Lower lobe of right lung (tissue), 2 donors: ENCODE data around the gene MGMT. TPM values are rescaled to one million over a fixed set of nuclear protein-coding genes. Genes with fewer than 3 reads are reported as not detected.

Source experiments
- ATAC-seq, 2 donors: fragments of 200-7000 bp; cut with Tn5 transposase; one replicate each; pipeline ENCODE4 v1.9.1; 2020 to 2022; ENCODE audit warnings: mild to moderate bottlenecking in 2 of 2, moderate library complexity in 2 of 2
- DNase-seq: peaks from one replicate; pipeline ENCODE4 v3.0.0-alpha.2; 2020
- H3K27ac ChIP-seq: fragments of 200-600 bp; one replicate; pipeline ENCODE4 v1.8.0; 2022
- H3K27me3 ChIP-seq: fragments of 200-600 bp; one replicate; pipeline ENCODE4 v1.8.0; 2022; ENCODE audit warnings: low read depth
- H3K36me3 ChIP-seq: fragments of 200-600 bp; one replicate; pipeline ENCODE4 v1.8.0; 2022; ENCODE audit warnings: mild to moderate bottlenecking
- H3K4me1 ChIP-seq: fragments of 200-600 bp; one replicate; pipeline ENCODE4 v1.8.0; 2022
- H3K4me3 ChIP-seq: fragments of 200-600 bp; one replicate; pipeline ENCODE4 v1.8.0; 2022; ENCODE audit warnings: mild to moderate bottlenecking
- H3K9me3 ChIP-seq: fragments of 200-600 bp; one replicate; pipeline ENCODE4 v1.8.0; 2022
- intact Hi-C: fragments of 100-400 bp; cut with DNase I; formaldehyde crosslinking; loops from one replicate; pipeline ENCODE4 v1.11.0; 2022
- total RNA-seq: library from RNA; stranded (reverse); fragmentation: NEBNext Ultra II Directional; extraction: Animal tissue kit (Norgen Biotek cat#: 25700); gene quantifications from one replicate; pipeline ENCODE4 v1.2.1, GENCODE V29; 2021
- TF ChIP-seq, protein P1 (sequence below): fragments of 200-600 bp; IDR thresholded peaks from one replicate; pipeline ENCODE4 v1.8.0; 2022; ENCODE audit warnings: antibody characterized with exemption, mild to moderate bottlenecking
- donor health status: DM: no; HTN: yes; CAD: no; lungs with severe emphysema.

Gene MGMT
- total RNA-seq, 1 donor from 2014 or later: 19.9 TPM

GRCh38 chr10:129683920-129684319, 216.9 kb downstream of the MGMT start:
- DNase-seq: no peak
- Histone ChIP-seq H3K27ac (no peak overlapping the region), H3K36me3 (no peaks in the 10 kb centered on the region), H3K9me3 (no peaks in the 10 kb centered on the region), H3K27me3 (no peaks in the 10 kb centered on the region), H3K4me3 (no peak overlapping the region), H3K4me1 (no peaks in the 10 kb centered on the region)
- intact Hi-C loops: no loop called here
- no peak for ATAC-seq
- TF ChIP-seq, protein P1, sequence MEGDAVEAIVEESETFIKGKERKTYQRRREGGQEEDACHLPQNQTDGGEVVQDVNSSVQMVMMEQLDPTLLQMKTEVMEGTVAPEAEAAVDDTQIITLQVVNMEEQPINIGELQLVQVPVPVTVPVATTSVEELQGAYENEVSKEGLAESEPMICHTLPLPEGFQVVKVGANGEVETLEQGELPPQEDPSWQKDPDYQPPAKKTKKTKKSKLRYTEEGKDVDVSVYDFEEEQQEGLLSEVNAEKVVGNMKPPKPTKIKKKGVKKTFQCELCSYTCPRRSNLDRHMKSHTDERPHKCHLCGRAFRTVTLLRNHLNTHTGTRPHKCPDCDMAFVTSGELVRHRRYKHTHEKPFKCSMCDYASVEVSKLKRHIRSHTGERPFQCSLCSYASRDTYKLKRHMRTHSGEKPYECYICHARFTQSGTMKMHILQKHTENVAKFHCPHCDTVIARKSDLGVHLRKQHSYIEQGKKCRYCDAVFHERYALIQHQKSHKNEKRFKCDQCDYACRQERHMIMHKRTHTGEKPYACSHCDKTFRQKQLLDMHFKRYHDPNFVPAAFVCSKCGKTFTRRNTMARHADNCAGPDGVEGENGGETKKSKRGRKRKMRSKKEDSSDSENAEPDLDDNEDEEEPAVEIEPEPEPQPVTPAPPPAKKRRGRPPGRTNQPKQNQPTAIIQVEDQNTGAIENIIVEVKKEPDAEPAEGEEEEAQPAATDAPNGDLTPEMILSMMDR: no peak

DNA sequence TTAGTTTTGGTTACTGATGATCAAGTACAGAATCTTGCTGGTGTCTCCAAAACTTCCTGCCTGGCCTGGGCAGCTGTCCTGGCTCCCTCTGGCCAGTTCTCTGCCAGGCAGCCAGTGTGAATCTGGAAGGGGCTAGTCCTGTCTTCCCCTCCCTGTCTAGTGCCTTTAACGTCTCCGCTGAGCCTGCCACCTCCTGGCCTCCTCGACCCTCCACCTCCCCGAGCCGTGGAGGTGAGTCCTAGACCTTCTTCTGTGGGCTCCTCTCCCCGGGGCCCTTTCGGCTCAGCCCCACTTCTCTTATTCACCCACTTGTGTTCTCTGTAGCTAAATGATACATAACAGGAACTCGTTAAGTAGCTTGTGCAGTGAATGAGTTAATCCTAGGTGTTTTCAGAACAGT, 218.2 kb downstream of the MGMT start:
- no peaks in the 10 kb centered on the region for H3K9me3 ChIP-seq
- no peak overlapping the region for H3K4me3 ChIP-seq
- ATAC-seq (no peak), DNase-seq (no peak)
- no peaks in the 10 kb centered on the region for H3K27me3 ChIP-seq
- intact Hi-C loops: no loop called here
- H3K4me1 ChIP-seq: no peaks in the 10 kb centered on the region
- no peak overlapping the region for H3K27ac ChIP-seq
- H3K36me3 ChIP-seq: no peaks in the 10 kb centered on the region
- TF ChIP-seq, protein P1: no peak

DNA sequence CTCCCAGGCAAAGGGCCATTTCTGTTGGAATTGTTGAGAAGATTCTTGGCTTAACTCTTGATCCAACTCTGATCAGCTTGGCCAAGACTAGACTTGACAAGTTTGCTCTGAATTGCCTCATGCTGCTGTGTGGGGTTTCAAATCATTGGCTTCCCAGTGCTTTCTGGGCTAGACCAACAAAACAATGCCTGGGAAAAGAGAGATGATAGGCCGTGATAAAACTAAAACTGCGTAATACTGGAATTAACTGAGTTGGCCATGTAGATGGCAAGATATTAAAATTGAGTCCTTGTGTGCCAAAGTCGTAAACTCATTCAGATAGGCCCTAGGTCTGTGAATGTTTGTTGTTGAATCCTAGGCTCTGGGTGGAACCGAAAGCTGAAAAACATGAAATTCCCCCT, 222.6 kb downstream of the MGMT start:
- no peaks in the 10 kb centered on the region for H3K4me1 ChIP-seq
- intact Hi-C loops: no loop called here
- no peaks in the 10 kb centered on the region for H3K36me3 ChIP-seq
- no peaks in the 10 kb centered on the region for H3K9me3 ChIP-seq
- DNase-seq (no peak), ATAC-seq (no peak)
- H3K27me3 ChIP-seq: no peaks in the 10 kb centered on the region
- H3K4me3 ChIP-seq: no peak overlapping the region
- TF ChIP-seq, protein P1: no peak
- H3K27ac ChIP-seq: no peak overlapping the region

DNA sequence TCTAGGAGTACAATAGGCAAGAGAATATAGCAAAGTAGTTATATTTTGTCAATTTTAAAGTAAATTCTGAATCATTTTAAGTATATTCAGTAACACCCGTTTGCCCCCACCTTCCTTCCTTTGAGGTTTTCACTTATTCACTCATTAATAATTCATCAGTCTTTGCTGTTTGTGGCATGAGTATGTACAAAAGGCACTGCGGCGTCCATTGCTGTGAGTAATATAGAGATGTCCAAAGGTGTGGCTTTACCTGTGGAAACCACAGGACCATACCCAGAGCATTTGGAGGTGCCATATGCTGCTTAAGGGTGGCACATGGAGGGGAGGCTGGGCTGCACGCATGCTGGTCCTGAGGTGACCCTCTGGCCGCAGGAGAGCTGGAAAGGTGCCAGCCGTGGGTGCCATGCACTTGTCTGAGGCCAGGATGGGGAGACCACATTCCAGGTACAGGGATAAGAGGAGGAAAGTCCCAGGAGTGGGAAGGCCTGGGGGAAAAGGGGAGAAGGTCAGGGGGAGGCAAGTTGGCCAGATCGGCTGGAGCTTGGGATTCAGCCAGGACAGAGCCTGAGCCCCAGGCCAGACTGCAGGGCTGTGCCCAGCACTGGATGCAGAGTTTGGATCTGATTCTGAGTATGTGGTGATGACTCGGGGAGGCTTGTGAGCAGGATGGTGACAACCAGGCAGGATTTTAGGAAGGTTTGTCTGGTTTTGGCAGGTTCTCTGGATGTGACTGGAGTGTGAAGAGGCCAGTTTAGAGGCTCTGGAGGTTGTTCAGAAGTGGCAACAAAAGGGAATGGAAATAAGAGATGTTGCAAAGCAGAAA, 223.4 kb downstream of the MGMT start:
- no peaks in the 10 kb centered on the region for H3K27me3 ChIP-seq
- intact Hi-C loops: no loop called here
- H3K9me3 ChIP-seq: no peaks in the 10 kb centered on the region
- no peak for DNase-seq
- H3K36me3 ChIP-seq: no peaks in the 10 kb centered on the region
- H3K27ac ChIP-seq: no peak overlapping the region
- TF ChIP-seq, protein P1: no peak
- no peaks in the 10 kb centered on the region for H3K4me1 ChIP-seq
- ATAC-seq: no peak
- H3K4me3 ChIP-seq: no peak overlapping the region

GRCh38 chr10:129692695-129693094, 225.7 kb downstream of the MGMT start:
- Histone ChIP-seq H3K4me1 (no peaks in the 10 kb centered on the region), H3K27ac (no peak overlapping the region), H3K4me3 (no peak overlapping the region), H3K27me3 (no peaks in the 10 kb centered on the region), H3K9me3 (no peaks in the 10 kb centered on the region), H3K36me3 (no peaks in the 10 kb centered on the region)
- TF ChIP-seq, protein P1: no peak
- DNase-seq (no peak), ATAC-seq (no peak)
- intact Hi-C loops: no loop called here
